ENCODE data around the gene MBNL2.

MBNL2 gene

GRCh38 chr13:97333983-97334382, 111.8 kb downstream of the MBNL2 start:
- Histone ChIP-seq H3K36me3 (no peaks in the 10 kb centered on the region), H3K27me3 (ENCODE audit: insufficient read depth, low read depth, severe bottlenecking) (no peaks in the 10 kb centered on the region), H3K9me3 (ENCODE audit: severe bottlenecking) (no peaks in the 10 kb centered on the region), H3K27ac (no peak overlapping the region), H3K4me3 (ENCODE audit: low read depth, low read length) (no peak overlapping the region)
- DNase-seq = no peak
- no peak for TF ChIP-seq CTCF (IDR thresholded peaks at IDR 0.05; ENCODE audit: low read depth, low read length)

- Histone ChIP-seq H3K27me3 (ENCODE audit: insufficient read depth, low read depth, severe bottlenecking) (no peaks in the 10 kb centered on the region), H3K4me3 (ENCODE audit: low read depth, low read length) (no peak overlapping the region), H3K36me3 (no peaks in the 10 kb centered on the region), H3K9me3 (ENCODE audit: severe bottlenecking) (no peaks in the 10 kb centered on the region), H3K27ac (no peak overlapping the region)
- TF ChIP-seq CTCF (IDR thresholded peaks at IDR 0.05; ENCODE audit: low read depth, low read length) = no peak
- no peak for DNase-seq
Observed at GRCh38 chr13:97334690-97335089, 112.6 kb downstream of the MBNL2 start.

GRCh38 chr13:97335488-97336134, 113.5 kb downstream of the MBNL2 start:
- no peaks in the 10 kb centered on the region for H3K36me3 ChIP-seq
- no peaks in the 10 kb centered on the region for H3K9me3 ChIP-seq (ENCODE audit: severe bottlenecking)
- no peak overlapping the region for H3K27ac ChIP-seq
- DNase-seq = no peak
- H3K4me3 ChIP-seq (ENCODE audit: low read depth, low read length) = no peak overlapping the region
- TF ChIP-seq CTCF (IDR thresholded peaks at IDR 0.05; ENCODE audit: low read depth, low read length) = no peak
- no peaks in the 10 kb centered on the region for H3K27me3 ChIP-seq (ENCODE audit: insufficient read depth, low read depth, severe bottlenecking)

GRCh38 chr13:97337985-97338499, 115.9 kb downstream of the MBNL2 start:
- Histone ChIP-seq H3K9me3 (ENCODE audit: severe bottlenecking) (no peaks in the 10 kb centered on the region), H3K4me3 (ENCODE audit: low read depth, low read length) (no peak overlapping the region), H3K36me3 (no peaks in the 10 kb centered on the region; the same call in 1 of the 2 replicates), H3K27me3 (ENCODE audit: insufficient read depth, low read depth, severe bottlenecking) (no peaks in the 10 kb centered on the region), H3K27ac (no peak overlapping the region)
- no peak for TF ChIP-seq CTCF (IDR thresholded peaks at IDR 0.05; ENCODE audit: low read depth, low read length)
- no peak for DNase-seq

- no peak overlapping the region for H3K4me3 ChIP-seq (ENCODE audit: low read depth, low read length)
- H3K27ac ChIP-seq = no peak overlapping the region
- TF ChIP-seq CTCF (IDR thresholded peaks at IDR 0.05; ENCODE audit: low read depth, low read length) = no peak
- H3K9me3 ChIP-seq (ENCODE audit: severe bottlenecking) = no peaks in the 10 kb centered on the region
- no peak for DNase-seq
- H3K27me3 ChIP-seq (ENCODE audit: insufficient read depth, low read depth, severe bottlenecking) = no peaks in the 10 kb centered on the region
- H3K36me3 ChIP-seq = peaks cover 5% of the 10 kb centered on the region; the same call in 1 of the 2 replicates
Observed at GRCh38 chr13:97338571-97338970, 116.4 kb downstream of the MBNL2 start.

Measured in WERI-Rb-1 (cell line).